ENCODE data around the gene AFF3. TPM values are rescaled to one million over a fixed set of nuclear protein-coding genes. Genes with fewer than 3 reads are reported as not detected.

The AFF3 gene
- total RNA-seq, 1 donor from 2014 or later = 25.6 TPM

GRCh38 chr2:99881901-99882591, 260.3 kb downstream of the AFF3 start:
- DNase-seq (ENCODE audit: low spot score) = no peak

- no peak for DNase-seq (ENCODE audit: low spot score)
Observed at GRCh38 chr2:99880964-99881294, 261.5 kb downstream of the AFF3 start.

GRCh38 chr2:99880148-99880963, 262.0 kb downstream of the AFF3 start:
- DNase-seq (ENCODE audit: low spot score) = no peak

GRCh38 chr2:99879481-99879880, 262.9 kb downstream of the AFF3 start:
- DNase-seq (ENCODE audit: low spot score) = no peak

- DNase-seq (ENCODE audit: low spot score) = no peak
Observed at GRCh38 chr2:99878581-99879350, 263.6 kb downstream of the AFF3 start.

GRCh38 chr2:99877963-99878362, 264.4 kb downstream of the AFF3 start:
- DNase-seq (ENCODE audit: low spot score) = no peak

GRCh38 chr2:99876956-99877355, 265.4 kb downstream of the AFF3 start:
- no peak for DNase-seq (ENCODE audit: low spot score)

GRCh38 chr2:99875627-99876201, 266.7 kb downstream of the AFF3 start:
- no peak for DNase-seq (ENCODE audit: low spot score)

- DNase-seq (ENCODE audit: low spot score) = no peak
Observed at GRCh38 chr2:99868260-99868659, 274.1 kb downstream of the AFF3 start.

GRCh38 chr2:99867770-99868169, 274.6 kb downstream of the AFF3 start:
- no peak for DNase-seq (ENCODE audit: low spot score)

- DNase-seq (ENCODE audit: low spot score) = no peak
Observed at GRCh38 chr2:99865818-99866676, 276.3 kb downstream of the AFF3 start.

GRCh38 chr2:99864561-99865553, 277.5 kb downstream of the AFF3 start:
- no peak for DNase-seq (ENCODE audit: low spot score)

- DNase-seq (ENCODE audit: low spot score) = no peak
Observed at GRCh38 chr2:99863903-99864270, 278.5 kb downstream of the AFF3 start.

GRCh38 chr2:99863236-99863902, 279.0 kb downstream of the AFF3 start:
- DNase-seq (ENCODE audit: low spot score) = no peak

- DNase-seq (ENCODE audit: low spot score) = no peak
Observed at GRCh38 chr2:99862566-99862965, 279.8 kb downstream of the AFF3 start.

GRCh38 chr2:99861376-99861760, 281.0 kb downstream of the AFF3 start:
- DNase-seq (ENCODE audit: low spot score) = no peak

GRCh38 chr2:99860720-99861375, 281.5 kb downstream of the AFF3 start:
- DNase-seq (ENCODE audit: low spot score) = no peak

GRCh38 chr2:99858951-99859596, 283.3 kb downstream of the AFF3 start:
- DNase-seq (ENCODE audit: low spot score) = no peak
